Activated CD8-positive, alpha-beta memory T cell treated with anti-CD3 and anti-CD28 coated beads for 1 hour (primary cell): ENCODE data around the gene UBE2R2.
"Not testable (repeated sequence)": the region's sequence is repeated elsewhere in the genome, so short reads cannot be mapped to it uniquely, and the experiment has no call there.

Experiments
- DNase-seq, 2 donors: peaks; one replicate each; pipeline ENCODE4 v3.0.0-alpha.2; 2020; ENCODE audit warnings: low read depth in 1 of 2; ENCODE audit errors: extremely low read depth in 1 of 2

UBE2R2 gene

GRCh38 chr9:33798545-33798944, 18.4 kb upstream of the UBE2R2 start:
- DNase-seq: no peak

DNA sequence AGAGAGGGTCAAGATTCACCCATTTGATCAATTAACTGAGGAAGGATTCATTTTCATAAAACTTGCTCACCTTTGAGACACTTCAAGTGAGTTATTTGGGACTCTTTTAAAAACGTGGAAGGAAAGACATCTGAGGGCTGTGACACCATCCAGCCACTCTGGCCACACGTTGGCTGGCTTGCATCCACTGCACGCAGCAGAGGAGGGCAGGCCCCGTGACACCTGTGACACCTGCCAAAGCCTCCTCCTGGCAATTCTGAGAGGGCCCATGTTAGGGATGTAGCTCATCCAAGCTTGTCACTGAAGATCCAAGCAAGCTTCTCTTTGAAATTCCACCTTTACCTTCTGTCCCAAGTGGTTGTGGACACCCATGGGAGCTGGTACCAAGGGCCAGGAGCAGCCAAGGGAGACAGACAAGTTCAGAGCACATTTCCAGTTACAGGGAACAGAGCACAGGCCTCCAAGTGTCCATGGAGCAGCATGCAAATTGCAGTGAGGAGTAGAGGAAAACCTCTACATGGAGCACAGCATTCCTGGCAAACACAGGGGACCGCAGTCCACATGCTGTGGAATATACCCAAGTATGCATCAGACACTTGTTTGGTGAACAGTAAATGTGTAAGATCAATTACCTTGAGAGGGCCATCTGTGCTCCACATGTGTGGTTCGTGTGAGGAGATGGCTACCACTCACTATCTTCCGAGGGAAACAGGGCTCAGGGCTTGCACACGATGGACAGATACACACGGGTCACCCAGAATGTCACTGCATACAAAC, 16.8 kb upstream of the UBE2R2 start:
- DNase-seq: no peak

GRCh38 chr9:33800886-33801285, 16.1 kb upstream of the UBE2R2 start:
- no peak for DNase-seq

DNA sequence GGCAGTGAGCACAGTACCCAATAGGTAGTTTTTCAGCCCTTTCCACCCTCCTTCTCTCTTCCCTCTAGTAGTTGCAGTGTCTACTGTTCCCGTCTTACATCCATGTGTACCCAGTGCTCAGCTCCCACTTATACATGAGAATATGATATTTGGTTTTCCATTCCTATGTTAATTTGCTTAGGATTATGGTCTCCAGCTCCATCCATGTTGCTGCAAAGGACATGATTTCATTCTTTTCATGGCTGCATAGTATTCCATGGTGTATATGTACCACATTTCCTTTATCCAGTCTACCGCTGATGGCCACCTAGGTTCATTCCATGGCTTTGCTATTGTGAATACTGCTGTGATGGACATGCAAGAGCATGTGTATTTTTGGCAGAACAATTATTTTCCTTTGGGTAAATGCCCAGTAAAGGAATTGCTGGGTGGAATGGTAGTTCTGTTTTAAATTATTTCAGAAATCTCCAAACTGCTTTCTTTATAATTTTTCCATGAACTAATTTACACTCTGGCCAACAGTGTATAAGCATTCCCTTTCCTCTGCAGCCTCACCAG, 14.9 kb upstream of the UBE2R2 start:
- DNase-seq: not testable (repeated sequence)

GRCh38 chr9:33804196-33804595, 12.8 kb upstream of the UBE2R2 start:
- DNase-seq: not testable (repeated sequence)

- not testable (repeated sequence) for DNase-seq
Measured at GRCh38 chr9:33807156-33807555, 9.8 kb upstream of the UBE2R2 start.

- DNase-seq: not testable (repeated sequence)
Measured at GRCh38 chr9:33808979-33809322, 8.0 kb upstream of the UBE2R2 start.

- no peak for DNase-seq
Measured at GRCh38 chr9:33809506-33809905, 7.5 kb upstream of the UBE2R2 start.

- no peak for DNase-seq
Measured at GRCh38 chr9:33813712-33814641, 3.0 kb upstream of the UBE2R2 start.

- DNase-seq: no peak
Measured at GRCh38 chr9:33815781-33816180, 1.2 kb upstream of the UBE2R2 start.

DNA sequence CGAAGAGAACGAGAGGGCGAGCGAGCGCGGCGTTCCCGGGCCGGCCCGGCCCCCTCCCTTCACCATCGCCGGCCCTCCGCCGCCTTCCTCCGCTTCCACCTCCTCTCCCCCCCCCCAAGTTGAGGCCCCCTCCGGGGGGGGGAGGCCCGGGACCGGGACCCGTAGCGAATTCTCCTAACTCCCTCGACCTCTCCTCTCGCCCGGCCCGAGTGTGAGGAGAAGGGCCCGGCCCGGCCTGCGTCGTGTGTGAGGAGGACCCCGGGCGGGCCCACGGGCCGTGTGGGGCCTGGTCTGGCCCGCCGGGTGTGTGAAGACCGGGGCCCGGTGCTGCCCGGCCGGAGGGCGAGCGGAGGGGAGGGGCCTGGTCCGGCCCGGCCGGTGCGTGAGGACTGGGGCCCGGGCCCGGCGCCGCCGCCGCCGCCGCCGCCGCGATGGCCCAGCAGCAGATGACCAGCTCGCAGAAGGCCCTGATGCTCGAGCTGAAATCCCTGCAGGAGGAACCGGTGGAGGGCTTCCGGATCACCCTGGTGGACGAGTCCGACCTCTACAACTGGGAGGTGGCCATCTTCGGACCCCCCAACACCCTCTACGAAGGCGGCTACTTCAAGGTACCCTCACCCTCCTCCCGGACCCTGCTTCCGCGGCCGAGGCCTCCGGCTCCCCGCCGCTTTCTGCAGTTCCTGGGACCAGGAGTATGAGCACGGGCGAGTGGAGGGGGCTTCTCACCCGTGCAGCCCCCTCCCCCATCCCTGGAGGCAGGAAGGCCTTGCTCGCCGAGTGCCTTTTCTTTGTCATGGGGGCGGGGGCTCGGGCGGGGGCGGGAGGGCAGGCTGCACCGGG, 587 bp downstream of the UBE2R2 start:
- DNase-seq: peak in 1 of 2 donors; percentile 27

- DNase-seq: no peak
Measured at GRCh38 chr9:33818167-33818846, 1.3 kb downstream of the UBE2R2 start.

GRCh38 chr9:33818847-33819500, 2.0 kb downstream of the UBE2R2 start:
- DNase-seq: no peak

DNA sequence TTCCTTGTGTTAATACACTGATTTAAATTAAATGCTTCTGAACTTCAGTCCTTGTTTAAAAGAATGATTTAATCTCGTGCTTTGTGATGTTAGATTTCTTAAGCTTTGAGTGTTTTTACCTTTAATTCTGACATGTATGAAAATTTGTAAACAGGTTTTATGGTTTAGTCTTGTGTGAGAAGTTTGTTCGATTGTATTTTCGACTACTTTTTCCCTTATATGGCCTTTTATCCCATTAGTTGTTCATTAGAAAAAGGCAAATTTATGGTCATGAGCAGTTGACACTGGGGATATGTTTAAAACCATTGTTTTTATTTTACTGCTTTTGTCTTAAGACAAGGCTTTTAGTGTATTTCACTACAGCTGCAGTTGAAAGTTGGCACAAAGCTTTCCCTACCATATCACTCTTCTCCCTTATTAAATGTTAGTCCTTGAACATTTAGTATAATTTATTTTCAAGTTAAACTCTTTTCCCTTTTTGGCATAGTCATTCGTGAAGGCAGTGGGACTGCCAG, 3.3 kb downstream of the UBE2R2 start:
- no peak for DNase-seq

DNA sequence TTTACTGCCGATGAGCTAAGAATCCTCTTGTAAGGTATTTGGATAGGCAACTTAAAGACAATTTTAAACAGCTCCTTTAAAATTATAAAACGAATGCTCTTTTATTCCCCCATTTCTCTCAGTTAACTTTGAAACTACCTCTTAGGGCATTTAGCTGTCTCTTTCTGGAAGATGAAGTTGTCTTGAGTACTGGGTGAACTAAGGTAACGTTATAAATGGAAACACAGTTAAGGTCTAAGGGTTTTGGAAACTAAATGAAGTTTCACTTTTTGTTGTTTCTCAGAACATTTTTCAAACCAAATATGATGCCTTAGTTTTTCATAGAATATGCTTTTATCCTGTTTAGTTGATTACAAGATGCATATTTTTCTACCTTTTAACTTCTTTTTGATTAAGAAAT, 6.8 kb downstream of the UBE2R2 start:
- no peak for DNase-seq

GRCh38 chr9:33827285-33827684, 10.3 kb downstream of the UBE2R2 start:
- not testable (repeated sequence) for DNase-seq

DNA sequence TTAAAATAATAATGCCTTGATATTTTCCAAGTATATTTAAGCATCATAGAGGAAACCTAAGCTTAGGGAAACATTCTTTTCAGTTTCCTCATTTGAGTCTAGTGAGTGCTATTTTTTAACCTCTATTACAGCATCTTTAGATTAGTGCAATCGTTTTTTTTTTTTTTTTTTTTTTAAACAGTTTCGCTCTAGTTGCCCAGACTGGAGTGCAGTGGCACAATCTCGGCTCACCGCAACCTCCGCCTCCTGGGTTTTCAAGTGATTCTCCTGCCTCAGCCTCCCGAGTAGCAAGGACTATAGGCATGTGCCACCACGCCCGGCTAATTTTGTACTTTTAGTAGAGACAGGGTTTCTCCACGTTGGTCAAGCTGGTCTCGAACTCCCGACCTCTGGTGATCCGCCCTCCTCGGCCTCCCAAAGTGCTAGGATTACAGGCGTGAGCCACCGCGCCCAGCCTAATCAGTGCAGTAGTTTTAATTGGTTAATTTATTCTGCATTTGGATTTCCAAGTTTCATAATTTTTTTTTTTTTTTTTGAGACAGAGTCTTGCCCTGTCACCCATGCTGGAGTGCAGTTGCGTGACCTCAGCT, 12.8 kb downstream of the UBE2R2 start:
- not testable (repeated sequence) for DNase-seq

GRCh38 chr9:33835625-33836260, 18.8 kb downstream of the UBE2R2 start:
- no peak for DNase-seq

- not testable (repeated sequence) for DNase-seq
Measured at GRCh38 chr9:33836261-33836660, 19.3 kb downstream of the UBE2R2 start.
